Tibial nerve (tissue), 4 donors: ENCODE results near the gene PLSCR1.

Experiments used
- EP300 ChIP-seq, 2 donors: sonication (generic); formaldehyde crosslinking; IDR thresholded peaks; one replicate each; pipeline ENCODE4 v1.6.1; 2017; ENCODE audit warnings: antibody characterized with exemption in 2 of 2, mild to moderate bottlenecking in 1 of 2
- POLR2A ChIP-seq, 2 donors: fragments of 450-650 bp; IDR thresholded peaks; one replicate each; pipeline ENCODE4 v1.6.1; 2017; ENCODE audit warnings: antibody characterized with exemption in 2 of 2, mild to moderate bottlenecking in 2 of 2, moderate library complexity in 2 of 2
- TF ChIP-seq, protein P1 (sequence below), 5 experiments: fragments of 200-600 bp in 3 of 5; fragments of 450-650 bp in 2 of 5; sonication (generic) in 3 of 5; IDR thresholded peaks; one replicate each; pipeline ENCODE4 v1.5.1; 2016 to 2019; ENCODE audit warnings: antibody characterized with exemption in 5 of 5, mild to moderate bottlenecking in 3 of 5, moderate library complexity in 2 of 5

GRCh38 chr3:146550743-146551510, 6.5 kb upstream of the PLSCR1 start:
- TF ChIP-seq, protein P1, sequence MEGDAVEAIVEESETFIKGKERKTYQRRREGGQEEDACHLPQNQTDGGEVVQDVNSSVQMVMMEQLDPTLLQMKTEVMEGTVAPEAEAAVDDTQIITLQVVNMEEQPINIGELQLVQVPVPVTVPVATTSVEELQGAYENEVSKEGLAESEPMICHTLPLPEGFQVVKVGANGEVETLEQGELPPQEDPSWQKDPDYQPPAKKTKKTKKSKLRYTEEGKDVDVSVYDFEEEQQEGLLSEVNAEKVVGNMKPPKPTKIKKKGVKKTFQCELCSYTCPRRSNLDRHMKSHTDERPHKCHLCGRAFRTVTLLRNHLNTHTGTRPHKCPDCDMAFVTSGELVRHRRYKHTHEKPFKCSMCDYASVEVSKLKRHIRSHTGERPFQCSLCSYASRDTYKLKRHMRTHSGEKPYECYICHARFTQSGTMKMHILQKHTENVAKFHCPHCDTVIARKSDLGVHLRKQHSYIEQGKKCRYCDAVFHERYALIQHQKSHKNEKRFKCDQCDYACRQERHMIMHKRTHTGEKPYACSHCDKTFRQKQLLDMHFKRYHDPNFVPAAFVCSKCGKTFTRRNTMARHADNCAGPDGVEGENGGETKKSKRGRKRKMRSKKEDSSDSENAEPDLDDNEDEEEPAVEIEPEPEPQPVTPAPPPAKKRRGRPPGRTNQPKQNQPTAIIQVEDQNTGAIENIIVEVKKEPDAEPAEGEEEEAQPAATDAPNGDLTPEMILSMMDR (IDR thresholded peaks at IDR 0.05) = no peak
- TF ChIP-seq EP300 (IDR thresholded peaks at IDR 0.05) (no peak), POLR2A (IDR thresholded peaks at IDR 0.05) (no peak)
